RWPE1 (cell line): Measurements from ENCODE around the gene SV2C.
"Not testable (repeated sequence)": the region's sequence is repeated elsewhere in the genome, so short reads cannot be mapped to it uniquely, and the experiment has no call there.

ENCODE experiments used
- CTCF ChIA-PET: fragments of 350-600 bp; sonication (Branson Sonifier 250); formaldehyde crosslinking; extraction: SDS; loops from one replicate; lab custom pipeline; 2021; lab: Yijun Ruan, JAX
- POLR2A ChIA-PET: fragments of 400-600 bp; formaldehyde crosslinking; extraction: SDS; loops from one replicate; lab custom pipeline; 2020; ENCODE audit warnings: antibody characterized with exemption; ENCODE audit not compliant: low non-redundant PET; lab: Yijun Ruan, JAX
- DNase-seq: peaks from one replicate; pipeline ENCODE4 v3.0.0; 2012; ENCODE audit warnings: low spot score
- H3K27ac ChIP-seq: fragments of 450-650 bp; 2 replicates; pipeline ENCODE4 v1.5.1; 2017
- CTCF ChIP-seq: fragments of 450-650 bp; conservative IDR thresholded peaks from 2 replicates; pipeline ENCODE4 v1.5.1; 2017; ENCODE audit warnings: low read depth, mild to moderate bottlenecking

SV2C gene

GRCh38 chr5:76240336-76240735 lies 157.2 kb downstream of the SV2C start:
- ChIA-PET CTCF (no interaction called here), POLR2A (no interaction called here)
- no peak for TF ChIP-seq CTCF

GRCh38 chr5:76242155-76242554 lies 159.0 kb downstream of the SV2C start:
- H3K27ac ChIP-seq, CTCF ChIA-PET, POLR2A ChIA-PET, DNase-seq: not testable (repeated sequence)

More at GRCh38 chr5:76240336-76240735, 157.2 kb downstream of the SV2C start:
- no peak overlapping the region for H3K27ac ChIP-seq
- no peak for DNase-seq

- H3K27ac ChIP-seq = no peak overlapping the region
- CTCF ChIA-PET = interaction anchor here (0.5 to 1.3 kb wide), 3 partner anchors 9 to 983 kb away, joined by 3 to 5 read pairs (median 3); no protein-coding TSS in a partner anchor
- TF ChIP-seq CTCF = no peak
- no peak for DNase-seq
- POLR2A ChIA-PET = no interaction called here
These were observed 162.4 kb downstream of the SV2C start for GRCh38 chr5:76245590-76245989.

GRCh38 chr5:76249621-76250020 lies 166.4 kb downstream of the SV2C start:
- no peak overlapping the region for H3K27ac ChIP-seq
- CTCF ChIA-PET = interaction anchor here (0.6 kb wide), 1 partner anchor 25 kb away, joined by 3 read pairs; no protein-coding TSS in a partner anchor
- TF ChIP-seq CTCF = no peak
- DNase-seq = no peak
- POLR2A ChIA-PET = no interaction called here

- H3K27ac ChIP-seq = no peak overlapping the region
- no peak for TF ChIP-seq CTCF
- no peak for DNase-seq
- ChIA-PET CTCF (no interaction called here), POLR2A (no interaction called here)
These were observed 167.3 kb downstream of the SV2C start for GRCh38 chr5:76250463-76250862.

GRCh38 chr5:76251656-76252055 lies 168.5 kb downstream of the SV2C start:
- TF ChIP-seq CTCF = no peak
- DNase-seq = no peak
- H3K27ac ChIP-seq = no peak overlapping the region
- ChIA-PET POLR2A (no interaction called here), CTCF (interaction anchor here (1.1 kb wide), 1 partner anchor 16 kb away, joined by 4 read pairs; no protein-coding TSS in a partner anchor)

GRCh38 chr5:76252437-76252836 lies 169.3 kb downstream of the SV2C start:
- POLR2A ChIA-PET = no interaction called here
- no peak for TF ChIP-seq CTCF
- CTCF ChIA-PET = interaction anchor here (1.7 kb wide), 1 partner anchor 517 kb away, joined by 6 read pairs; no protein-coding TSS in a partner anchor

More at GRCh38 chr5:76252437-76252836, 169.3 kb downstream of the SV2C start:
- H3K27ac ChIP-seq = no peak overlapping the region
- peak; percentile 13 for DNase-seq
